GM12878 (cell line): ENCODE results near the gene GALNS. TPM values are rescaled to one million over a fixed set of nuclear protein-coding genes. Genes with fewer than 3 reads are reported as not detected.

Experiments used
- ATAC-seq: fragments of 200-7000 bp; cut with Tn5 transposase; 3 replicates; pipeline ENCODE4 v1.9.1; 2020; ENCODE audit warnings: mild to moderate bottlenecking, moderate library complexity
- BruUV-seq: library from RNA; stranded (reverse); fragments of 400-500 nt; replicated peaks from 2 replicates; lab custom pipeline; 2021; lab: Mats Ljungman, UMichigan
- CTCF ChIA-PET: fragments of 300-600 bp; sonication (Branson Sonifier 250); formaldehyde crosslinking; extraction: SDS; loops from one replicate; lab custom pipeline; 2021; ENCODE audit warnings: inconsistent platforms; lab: Yijun Ruan, JAX
- POLR2A ChIA-PET: fragments of 350-600 bp; formaldehyde crosslinking; extraction: SDS; loops from one replicate; lab custom pipeline; 2021; ENCODE audit warnings: inconsistent platforms; lab: Charles Lee
- RAD21 ChIA-PET: fragments of 300-600 bp; sonication (Branson Sonifier 250); formaldehyde crosslinking; loops from one replicate; lab custom pipeline; 2023; ENCODE audit warnings: antibody characterized with exemption; ENCODE audit not compliant: unreplicated experiment; lab: Charles Lee
- SMC1A ChIA-PET: fragments of 300-600 bp; sonication (Branson Sonifier 250); formaldehyde crosslinking; loops from one replicate; lab custom pipeline; 2023; ENCODE audit not compliant: unreplicated experiment, uncharacterized antibody; lab: Charles Lee
- DNase-seq: peaks from one replicate; pipeline ENCODE4 v3.0.0-alpha.2; 2011; ENCODE audit warnings: low read depth, low spot score
- FAIRE-seq: peaks from 3 replicates; lab custom pipeline; 2011; peaks lifted over from hg19 to GRCh38; lab: Jason Lieb, UNC
- H2AFZ ChIP-seq: 2 replicates; pipeline ENCODE4 v1.6.0; 2011; ENCODE audit warnings: low read depth, low read length, control low read depth; ENCODE audit not compliant: control insufficient read depth
- H3K27ac ChIP-seq: 2 replicates; pipeline ENCODE4 v1.5.1; 2011; ENCODE audit warnings: control low read depth; ENCODE audit not compliant: control insufficient read depth, insufficient read depth
- H3K27me3 ChIP-seq, 2 experiments: replicated peaks in 1 of 2; 2 replicates each; pipeline versions ENCODE4 v1.6.0 to v1.6.1; 2011; ENCODE audit warnings: low read length in 1 of 2; ENCODE audit not compliant: control insufficient read depth in 2 of 2, insufficient read depth in 2 of 2
- H3K36me3 ChIP-seq, 2 experiments: 2 replicates each; pipeline ENCODE4 v1.5.1; 2011; ENCODE audit warnings: low read length in 1 of 2; ENCODE audit not compliant: control insufficient read depth in 2 of 2, insufficient read depth in 2 of 2
- H3K4me1 ChIP-seq: 2 replicates; pipeline ENCODE4 v1.6.1; 2011; ENCODE audit warnings: mild to moderate bottlenecking, low read length, moderate library complexity, mixed read lengths; ENCODE audit not compliant: control insufficient read depth, insufficient read depth
- H3K4me2 ChIP-seq: 2 replicates; pipeline ENCODE4 v1.6.0; 2011; ENCODE audit warnings: control low read depth; ENCODE audit not compliant: control insufficient read depth, insufficient read depth
- H3K4me3 ChIP-seq: fragments of 200-600 bp; sonication (generic); 2 replicates; pipeline ENCODE4 v1.5.1; 2016
- H3K79me2 ChIP-seq: 2 replicates; pipeline ENCODE4 v1.6.0; 2011; ENCODE audit warnings: low read length; ENCODE audit not compliant: control insufficient read depth, insufficient read depth
- H3K9ac ChIP-seq: 2 replicates; pipeline ENCODE4 v1.8.0; 2011; ENCODE audit warnings: low read length, control low read depth, mixed read lengths; ENCODE audit not compliant: control insufficient read depth, insufficient read depth
- H3K9me3 ChIP-seq: replicated peaks from 3 replicates; pipeline ENCODE4 v1.5.1; 2011; ENCODE audit warnings: mild to moderate bottlenecking, low read length; ENCODE audit not compliant: control insufficient read depth, insufficient read depth
- H4K20me1 ChIP-seq: 2 replicates; pipeline ENCODE4 v1.6.0; 2011; ENCODE audit not compliant: control insufficient read depth, insufficient read depth
- LARP7 ChIP-seq: fragments of 450-650 bp; IDR thresholded peaks from 2 replicates; pipeline ENCODE4 v1.6.1; 2017; ENCODE audit warnings: mild to moderate bottlenecking
- NR2F1 ChIP-seq: fragments of 450-650 bp; conservative IDR thresholded peaks from 2 replicates; pipeline ENCODE4 v1.6.1; 2017; ENCODE audit warnings: mild to moderate bottlenecking
- WGBS: methylation state at CpG from one replicate; pipeline ENCODE4 v1.1.6; 2016; ENCODE audit warnings: low lambda C conversion rate; ENCODE audit not compliant: insufficient replicate concordance, insufficient coverage; ENCODE audit errors: missing lambda C conversion rate; 5-methylcytosine and 5-hydroxymethylcytosine counted together
- in situ Hi-C: fragments of 300-500 bp; cut with MboI; formaldehyde crosslinking; loops from 9 replicates; pipeline ENCODE4 v1.14.3; 2018; ENCODE audit warnings: mixed read lengths
- intact Hi-C: fragments of 100-400 bp; cut with micrococcal nuclease; formaldehyde crosslinking; loops from one replicate; pipeline ENCODE4 v1.14.2; 2022; ENCODE audit not compliant: unreplicated experiment
- polyA plus RNA-seq, 11 experiments: library from polyadenylated mRNA; depleted of rRNA in 4 of 11; unstranded in 6 of 11; stranded (reverse) in 5 of 11; fragments of >200 nt; fragmentation: Nextera tagmentation in 4 of 11; fragmentation: Illumina TruSeq in 1 of 11; extraction: Ambion mirVana in 4 of 11; extraction: Trizol in 1 of 11; gene quantifications; 1 replicate in 1 of 11; 2 replicates in 10 of 11; pipeline versions ENCODE4 v1.2.1 to v1.2.3, GENCODE V29; 2011 to 2016; ENCODE audit warnings: inconsistent platforms in 2 of 11, missing spikeins in 2 of 11, low read depth in 1 of 11
- total RNA-seq, 4 experiments: library from RNA; depleted of rRNA in 3 of 4; stranded (reverse); fragments of >200 nt in 3 of 4; fragmentation: Illumina TruSeq in 1 of 4; extraction: Trizol in 1 of 4; gene quantifications; 2 replicates each; pipeline versions ENCODE4 v1.2.1 to v1.2.3, GENCODE V29; 2013 to 2021
- TF ChIP-seq, protein P1 (sequence below): IDR thresholded peaks from 2 replicates; pipeline ENCODE4 v1.6.1; 2012; ENCODE audit warnings: low read length, inconsistent platforms
- TF ChIP-seq, protein P2 (sequence below): fragments of 450-650 bp; IDR thresholded peaks from 2 replicates; pipeline ENCODE4 v1.6.1; 2017; ENCODE audit warnings: antibody characterized with exemption, mild to moderate bottlenecking, moderate library complexity

GALNS gene
- total and polyA plus RNA-seq, 10 of the 15 experiments (the other 5 are each of a cell fraction or from before 2014, with no cell fraction given) = 0.37 to 12.4 (median 5.3) TPM

DNA sequence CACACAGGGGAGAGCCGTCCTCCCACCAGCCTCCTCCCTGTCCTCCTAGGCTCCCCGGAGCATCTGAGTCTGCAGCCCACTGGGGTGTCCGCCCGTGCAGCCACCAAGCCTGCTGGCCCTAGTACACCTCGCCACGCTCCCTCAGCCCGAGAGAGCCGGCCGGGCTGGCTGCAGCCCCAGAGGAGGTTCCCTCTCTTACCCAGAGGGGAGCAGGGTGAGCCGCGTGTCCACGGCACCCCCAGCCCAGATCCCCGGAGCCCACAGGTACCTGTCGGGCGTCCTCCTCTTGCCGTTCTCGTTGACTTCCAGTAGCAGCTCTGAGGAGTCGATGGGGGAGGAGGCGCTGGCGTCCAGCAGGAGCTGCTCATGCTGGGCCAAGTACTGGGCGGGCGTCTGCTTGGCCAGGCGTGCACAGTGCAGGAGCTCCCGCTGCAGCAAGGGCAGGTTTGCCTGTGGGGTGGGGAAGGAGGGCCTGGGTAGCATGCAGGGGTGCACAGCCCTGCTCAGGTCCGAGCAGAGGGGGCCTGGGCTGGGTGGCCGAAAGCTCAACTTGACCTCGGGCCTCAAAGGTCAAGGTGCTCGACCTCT lies 29.0 kb upstream of the GALNS start:
- ChIA-PET RAD21 (no interaction called here), CTCF (no interaction called here), SMC1A (no interaction called here), POLR2A (no interaction called here)
- no peak overlapping the region for H3K9ac ChIP-seq
- TF ChIP-seq, protein P1, sequence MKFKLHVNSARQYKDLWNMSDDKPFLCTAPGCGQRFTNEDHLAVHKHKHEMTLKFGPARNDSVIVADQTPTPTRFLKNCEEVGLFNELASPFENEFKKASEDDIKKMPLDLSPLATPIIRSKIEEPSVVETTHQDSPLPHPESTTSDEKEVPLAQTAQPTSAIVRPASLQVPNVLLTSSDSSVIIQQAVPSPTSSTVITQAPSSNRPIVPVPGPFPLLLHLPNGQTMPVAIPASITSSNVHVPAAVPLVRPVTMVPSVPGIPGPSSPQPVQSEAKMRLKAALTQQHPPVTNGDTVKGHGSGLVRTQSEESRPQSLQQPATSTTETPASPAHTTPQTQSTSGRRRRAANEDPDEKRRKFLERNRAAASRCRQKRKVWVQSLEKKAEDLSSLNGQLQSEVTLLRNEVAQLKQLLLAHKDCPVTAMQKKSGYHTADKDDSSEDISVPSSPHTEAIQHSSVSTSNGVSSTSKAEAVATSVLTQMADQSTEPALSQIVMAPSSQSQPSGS = no peak
- 0 out of 2 replicates have a peak, but pooled peaks have one; percentile 14 for TF ChIP-seq NR2F1
- H3K4me1 ChIP-seq = no peaks in the 10 kb centered on the region
- H3K27me3 ChIP-seq = no peaks in the 10 kb centered on the region
- 95% methylated on average over 26 of the region's 28 CpGs for WGBS
- H3K36me3 ChIP-seq = peaks cover 2 to 7% of the 10 kb centered on the region in 2 experiments; a peak in 3 of 4 replicates
- no peak overlapping the region for H2AFZ ChIP-seq
- H4K20me1 ChIP-seq = no peaks in the 10 kb centered on the region
- DNase-seq (no peak), FAIRE-seq (no peak), ATAC-seq (no peak)
- H3K9me3 ChIP-seq = no peaks in the 10 kb centered on the region
- no TSS peak for BruUV-seq
- H3K27ac ChIP-seq = no peak overlapping the region
- no peaks in the 10 kb centered on the region for H3K79me2 ChIP-seq
- H3K4me3 ChIP-seq = no peak overlapping the region
- in situ Hi-C loops (no loop called here), intact Hi-C loops (no loop called here)
- no peak overlapping the region for H3K4me2 ChIP-seq

DNA sequence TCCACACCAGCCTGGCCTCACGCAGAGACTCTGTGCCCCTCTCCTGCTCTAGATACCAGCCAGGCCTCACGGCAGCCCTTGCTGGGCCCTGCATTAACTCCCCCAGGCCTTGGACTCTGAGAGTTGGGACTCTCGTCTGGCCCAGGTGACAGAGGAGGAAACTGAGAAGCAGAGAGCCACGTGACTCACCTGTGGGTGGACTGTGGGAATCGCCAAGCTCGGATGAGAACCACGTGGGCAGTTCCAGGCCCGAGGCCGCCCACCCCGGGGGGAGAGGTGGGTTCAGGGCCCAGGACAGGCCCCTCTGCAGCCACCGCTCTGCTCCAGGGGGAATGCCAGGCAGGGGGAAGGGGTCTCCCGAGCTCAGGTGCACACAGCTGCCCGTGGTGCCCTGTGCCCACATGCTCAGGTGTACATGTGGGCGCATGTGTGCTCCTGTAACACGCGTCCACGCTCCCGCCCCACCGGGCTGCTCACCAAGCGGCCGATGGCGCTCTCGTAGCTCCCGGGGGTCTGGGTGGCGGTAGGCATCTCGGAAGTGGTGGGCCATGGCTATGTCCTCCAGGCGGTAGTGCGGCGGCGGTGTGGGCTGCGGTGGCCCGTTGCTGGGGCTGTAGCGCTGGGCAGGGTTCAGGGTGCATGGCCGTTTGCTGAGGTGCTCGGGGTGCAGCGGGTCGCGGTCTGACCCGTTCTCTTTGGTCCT lies 28.0 kb upstream of the GALNS start:
- no peaks in the 10 kb centered on the region for H3K79me2 ChIP-seq

More for the DNA sequence above, 28.0 kb upstream of the GALNS start:
- Histone ChIP-seq H3K36me3 (peaks cover 2 to 4% of the 10 kb centered on the region in 2 experiments; a peak in 3 of 4 replicates), H4K20me1 (no peaks in the 10 kb centered on the region), H3K4me1 (no peaks in the 10 kb centered on the region), H3K9ac (no peak overlapping the region), H2AFZ (no peak overlapping the region), H3K4me2 (no peak overlapping the region), H3K27me3 (no peaks in the 10 kb centered on the region), H3K9me3 (no peaks in the 10 kb centered on the region), H3K27ac (no peak overlapping the region), H3K4me3 (no peak overlapping the region)
- intact Hi-C loops = no loop called here
- no peak for FAIRE-seq
- ATAC-seq = no peak
- SMC1A ChIA-PET = no interaction called here
- DNase-seq = no peak
- TF ChIP-seq, protein P2, sequence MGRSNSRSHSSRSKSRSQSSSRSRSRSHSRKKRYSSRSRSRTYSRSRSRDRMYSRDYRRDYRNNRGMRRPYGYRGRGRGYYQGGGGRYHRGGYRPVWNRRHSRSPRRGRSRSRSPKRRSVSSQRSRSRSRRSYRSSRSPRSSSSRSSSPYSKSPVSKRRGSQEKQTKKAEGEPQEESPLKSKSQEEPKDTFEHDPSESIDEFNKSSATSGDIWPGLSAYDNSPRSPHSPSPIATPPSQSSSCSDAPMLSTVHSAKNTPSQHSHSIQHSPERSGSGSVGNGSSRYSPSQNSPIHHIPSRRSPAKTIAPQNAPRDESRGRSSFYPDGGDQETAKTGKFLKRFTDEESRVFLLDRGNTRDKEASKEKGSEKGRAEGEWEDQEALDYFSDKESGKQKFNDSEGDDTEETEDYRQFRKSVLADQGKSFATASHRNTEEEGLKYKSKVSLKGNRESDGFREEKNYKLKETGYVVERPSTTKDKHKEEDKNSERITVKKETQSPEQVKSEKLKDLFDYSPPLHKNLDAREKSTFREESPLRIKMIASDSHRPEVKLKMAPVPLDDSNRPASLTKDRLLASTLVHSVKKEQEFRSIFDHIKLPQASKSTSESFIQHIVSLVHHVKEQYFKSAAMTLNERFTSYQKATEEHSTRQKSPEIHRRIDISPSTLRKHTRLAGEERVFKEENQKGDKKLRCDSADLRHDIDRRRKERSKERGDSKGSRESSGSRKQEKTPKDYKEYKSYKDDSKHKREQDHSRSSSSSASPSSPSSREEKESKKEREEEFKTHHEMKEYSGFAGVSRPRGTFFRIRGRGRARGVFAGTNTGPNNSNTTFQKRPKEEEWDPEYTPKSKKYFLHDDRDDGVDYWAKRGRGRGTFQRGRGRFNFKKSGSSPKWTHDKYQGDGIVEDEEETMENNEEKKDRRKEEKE = no peak
- no peak for TF ChIP-seq LARP7
- in situ Hi-C loops = no loop called here
- CTCF ChIA-PET = no interaction called here
- RAD21 ChIA-PET = no interaction called here
- WGBS = 98% methylated on average over 39 of the region's 39 CpGs
- POLR2A ChIA-PET = no interaction called here
- BruUV-seq = no TSS peak
